Esophagus squamous epithelium (tissue), 4 donors: ENCODE measurements around the gene ING3.

Source experiments
- CTCF ChIP-seq, 6 experiments: fragments of 450-650 bp in 4 of 6; fragments of 200-600 bp in 2 of 6; sonication (generic) in 2 of 6; IDR thresholded peaks; one replicate each; pipeline ENCODE4 v1.5.1; 2016 to 2019; ENCODE audit warnings: antibody characterized with exemption in 6 of 6, mild to moderate bottlenecking in 4 of 6, moderate library complexity in 4 of 6
- POLR2A ChIP-seq, 4 donors: fragments of 450-650 bp; IDR thresholded peaks; one replicate each; pipeline ENCODE4 v1.6.1; 2017; ENCODE audit warnings: antibody characterized with exemption in 4 of 4, mild to moderate bottlenecking in 4 of 4, moderate library complexity in 3 of 4

GRCh38 chr7:120994512-120995410 is 44.2 kb downstream of the ING3 start:
- TF ChIP-seq CTCF (IDR thresholded peaks at IDR 0.05) (no peak), POLR2A (IDR thresholded peaks at IDR 0.05) (no peak)
